Caco-2 (cell line): ENCODE data around the gene FCN2. TPM values are rescaled to one million over a fixed set of nuclear protein-coding genes. Genes with fewer than 3 reads are reported as not detected.

ENCODE experiments used
- BruUV-seq: library from RNA; stranded (reverse); fragments of 400-500 nt; replicated peaks from 2 replicates; lab custom pipeline; 2021; lab: Mats Ljungman, UMichigan
- CTCF ChIA-PET: fragments of 300-600 bp; sonication (Branson Sonifier 250); formaldehyde crosslinking; loops from one replicate; lab custom pipeline; 2022; ENCODE audit warnings: antibody characterized with exemption; lab: Charles Lee
- POLR2A ChIA-PET: fragments of 300-600 bp; sonication (Branson Sonifier 250); formaldehyde crosslinking; loops from one replicate; lab custom pipeline; 2022; ENCODE audit warnings: antibody characterized with exemption; lab: Charles Lee
- DNase-seq, 2 experiments: peaks; one replicate each; pipeline versions ENCODE4 v3.0.0 to v3.0.0-alpha.2; 2020 to 2022
- H3K27me3 ChIP-seq: replicated peaks from 2 replicates; pipeline ENCODE4 v1.6.0; 2011; ENCODE audit warnings: low read length; ENCODE audit not compliant: control insufficient read depth, insufficient read depth
- H3K36me3 ChIP-seq: 2 replicates; pipeline ENCODE4 v1.5.1; 2011; ENCODE audit warnings: low read length; ENCODE audit not compliant: control insufficient read depth, insufficient read depth
- H3K4me1 ChIP-seq: fragments of 250-450 bp; sonication (Bioruptor Pico); 2 replicates; pipeline ENCODE4 v1.5.1; 2020; ENCODE audit warnings: mild to moderate bottlenecking
- H3K4me3 ChIP-seq: 2 replicates; pipeline ENCODE4 v1.5.1; 2011; ENCODE audit warnings: low read depth, mild to moderate bottlenecking, control low read depth, low read length
- H3K9me3 ChIP-seq: fragments of 250-450 bp; sonication (Bioruptor Pico); 2 replicates; pipeline ENCODE4 v1.5.1; 2020; ENCODE audit warnings: mild to moderate bottlenecking, moderate library complexity
- H3K27ac Mint-ChIP-seq: one replicate; pipeline ENCODE4 v1.8.0; 2022; ENCODE audit warnings: mixed read lengths; ENCODE audit not compliant: unreplicated experiment
- H3K27me3 Mint-ChIP-seq: one replicate; pipeline ENCODE4 v1.8.0; 2022; ENCODE audit warnings: mixed read lengths; ENCODE audit not compliant: insufficient read depth, unreplicated experiment
- H3K36me3 Mint-ChIP-seq: one replicate; pipeline ENCODE4 v1.8.0; 2022; ENCODE audit warnings: mild to moderate bottlenecking, mixed read lengths; ENCODE audit not compliant: insufficient read depth, unreplicated experiment
- H3K4me1 Mint-ChIP-seq: one replicate; pipeline ENCODE4 v1.8.0; 2022; ENCODE audit warnings: low read depth, mixed read lengths; ENCODE audit not compliant: unreplicated experiment
- H3K4me3 Mint-ChIP-seq: one replicate; pipeline ENCODE4 v1.8.0; 2022; ENCODE audit warnings: mild to moderate bottlenecking, moderate library complexity, mixed read lengths; ENCODE audit not compliant: unreplicated experiment
- H3K9me3 Mint-ChIP-seq: one replicate; pipeline ENCODE4 v1.8.0; 2022; ENCODE audit warnings: mixed read lengths; ENCODE audit not compliant: unreplicated experiment
- intact Hi-C: fragments of 100-400 bp; cut with micrococcal nuclease; formaldehyde crosslinking; loops from one replicate; pipeline ENCODE4 v1.10.0; 2022; ENCODE audit not compliant: unreplicated experiment
- total RNA-seq: library from RNA; stranded (reverse); gene quantifications from 2 replicates; pipeline ENCODE4 v1.2.3, GENCODE V29; 2022
- TF ChIP-seq, protein P1 (sequence below), 2 experiments: fragments of 200-600 bp in 1 of 2; IDR thresholded peaks; 1 replicate in 1 of 2; 2 replicates in 1 of 2; pipeline versions ENCODE4 v1.5.1 to v1.8.0; 2011 to 2022; ENCODE audit warnings: antibody characterized with exemption in 1 of 2, control low read depth in 1 of 2, inconsistent platforms in 1 of 2, low read depth in 1 of 2, low read length in 1 of 2, mild to moderate bottlenecking in 1 of 2, moderate library complexity in 1 of 2; ENCODE audit not compliant: insufficient read depth in 1 of 2, severe bottlenecking in 1 of 2, unreplicated experiment in 1 of 2

Gene FCN2
- total RNA-seq, 1 experiment from 2014 or later, result not detected

DNA sequence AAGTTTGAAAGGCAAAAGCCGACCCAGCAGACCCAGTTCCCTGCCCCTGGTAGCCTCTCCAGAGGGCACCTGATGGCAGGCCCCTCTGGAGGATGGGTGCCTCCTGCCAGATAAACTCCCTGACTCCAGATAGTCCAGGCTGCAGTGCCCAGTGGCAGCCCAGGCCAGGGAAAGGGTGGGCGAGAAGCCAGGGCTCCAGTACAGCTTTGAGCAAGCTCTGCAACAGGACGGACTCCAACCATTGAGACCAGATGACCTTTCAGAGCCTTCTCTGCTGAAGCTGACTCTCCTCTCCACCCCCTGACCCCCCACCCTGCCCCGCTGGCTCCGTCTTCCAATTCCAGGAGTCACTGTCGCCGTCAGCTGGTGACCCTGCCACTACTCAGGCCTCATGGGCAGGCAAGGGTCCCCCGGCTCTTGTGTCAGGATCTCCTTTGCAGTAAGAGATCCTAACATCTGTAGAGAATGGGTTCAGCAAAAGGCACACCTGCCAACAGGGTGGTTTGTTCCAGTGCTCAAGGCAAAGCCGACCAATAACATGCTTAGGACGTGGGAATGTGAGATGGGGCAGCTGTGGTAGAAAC is 52.6 kb downstream of the FCN2 start:
- Histone ChIP-seq H3K4me1 (no peaks in the 10 kb centered on the region), H3K4me3 (no peak overlapping the region), H3K27me3 (no peaks in the 10 kb centered on the region), H3K9me3 (no peaks in the 10 kb centered on the region), H3K36me3 (no peaks in the 10 kb centered on the region)
- no peak for DNase-seq
- H3K9me3 Mint-ChIP-seq, result no peaks in the 10 kb centered on the region
- H3K4me1 Mint-ChIP-seq, result no peaks in the 10 kb centered on the region
- H3K4me3 Mint-ChIP-seq, result no peak overlapping the region
- H3K27me3 Mint-ChIP-seq, result peaks cover 18% of the 10 kb centered on the region
- H3K36me3 Mint-ChIP-seq, result no peaks in the 10 kb centered on the region
- ChIA-PET CTCF (no interaction called here), POLR2A (no interaction called here)
- TF ChIP-seq, protein P1, sequence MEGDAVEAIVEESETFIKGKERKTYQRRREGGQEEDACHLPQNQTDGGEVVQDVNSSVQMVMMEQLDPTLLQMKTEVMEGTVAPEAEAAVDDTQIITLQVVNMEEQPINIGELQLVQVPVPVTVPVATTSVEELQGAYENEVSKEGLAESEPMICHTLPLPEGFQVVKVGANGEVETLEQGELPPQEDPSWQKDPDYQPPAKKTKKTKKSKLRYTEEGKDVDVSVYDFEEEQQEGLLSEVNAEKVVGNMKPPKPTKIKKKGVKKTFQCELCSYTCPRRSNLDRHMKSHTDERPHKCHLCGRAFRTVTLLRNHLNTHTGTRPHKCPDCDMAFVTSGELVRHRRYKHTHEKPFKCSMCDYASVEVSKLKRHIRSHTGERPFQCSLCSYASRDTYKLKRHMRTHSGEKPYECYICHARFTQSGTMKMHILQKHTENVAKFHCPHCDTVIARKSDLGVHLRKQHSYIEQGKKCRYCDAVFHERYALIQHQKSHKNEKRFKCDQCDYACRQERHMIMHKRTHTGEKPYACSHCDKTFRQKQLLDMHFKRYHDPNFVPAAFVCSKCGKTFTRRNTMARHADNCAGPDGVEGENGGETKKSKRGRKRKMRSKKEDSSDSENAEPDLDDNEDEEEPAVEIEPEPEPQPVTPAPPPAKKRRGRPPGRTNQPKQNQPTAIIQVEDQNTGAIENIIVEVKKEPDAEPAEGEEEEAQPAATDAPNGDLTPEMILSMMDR (IDR thresholded peaks at IDR 0.05; ENCODE audit: insufficient read depth in 1 of 2, low read depth in 1 of 2, low read length in 1 of 2, severe bottlenecking in 1 of 2, unreplicated experiment in 1 of 2), result no peak
- no TSS peak for BruUV-seq
- no peak overlapping the region for H3K27ac Mint-ChIP-seq
- intact Hi-C loops, result no loop called here

DNA sequence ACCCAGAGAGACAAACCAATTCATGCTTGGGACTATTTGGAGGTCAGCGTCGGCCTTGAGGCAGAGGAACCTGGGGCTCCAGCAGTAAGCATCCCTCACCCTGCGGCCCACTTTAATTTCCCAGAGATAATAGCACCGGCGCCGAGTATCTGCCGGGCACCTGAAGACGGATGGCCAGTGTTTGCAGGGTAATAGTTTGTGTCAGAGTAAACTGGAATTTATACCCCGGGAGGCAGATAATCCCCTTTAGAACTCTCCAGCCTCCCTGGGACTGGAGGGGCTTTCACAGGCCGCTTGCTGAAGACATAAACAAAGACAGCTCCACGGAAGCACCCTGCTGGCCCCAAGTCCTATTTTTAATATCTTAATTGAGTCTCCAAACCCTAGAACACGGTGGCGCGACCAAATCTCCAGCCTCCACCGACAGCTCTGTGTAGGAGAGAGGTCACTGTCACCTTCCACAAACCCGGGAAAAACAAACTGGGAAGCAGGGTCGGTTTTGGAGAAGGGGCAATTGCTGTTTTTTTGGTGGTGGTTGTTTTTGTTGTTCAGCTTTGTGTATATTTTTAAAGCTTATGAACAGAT is 54.5 kb downstream of the FCN2 start:
- Mint-ChIP-seq H3K27me3 (peaks cover 18% of the 10 kb centered on the region), H3K4me3 (no peak overlapping the region), H3K4me1 (no peaks in the 10 kb centered on the region), H3K27ac (no peak overlapping the region), H3K9me3 (no peaks in the 10 kb centered on the region), H3K36me3 (no peaks in the 10 kb centered on the region)
- Histone ChIP-seq H3K4me3 (no peak overlapping the region), H3K36me3 (no peaks in the 10 kb centered on the region), H3K9me3 (no peaks in the 10 kb centered on the region), H3K27me3 (no peaks in the 10 kb centered on the region), H3K4me1 (no peaks in the 10 kb centered on the region)
- ChIA-PET CTCF (no interaction called here), POLR2A (no interaction called here)
- no peak for DNase-seq
- BruUV-seq, result no TSS peak
- TF ChIP-seq, protein P1 (IDR thresholded peaks at IDR 0.05; ENCODE audit: insufficient read depth in 1 of 2, low read depth in 1 of 2, low read length in 1 of 2, severe bottlenecking in 1 of 2, unreplicated experiment in 1 of 2), result no peak
- intact Hi-C loops, result no loop called here

DNA sequence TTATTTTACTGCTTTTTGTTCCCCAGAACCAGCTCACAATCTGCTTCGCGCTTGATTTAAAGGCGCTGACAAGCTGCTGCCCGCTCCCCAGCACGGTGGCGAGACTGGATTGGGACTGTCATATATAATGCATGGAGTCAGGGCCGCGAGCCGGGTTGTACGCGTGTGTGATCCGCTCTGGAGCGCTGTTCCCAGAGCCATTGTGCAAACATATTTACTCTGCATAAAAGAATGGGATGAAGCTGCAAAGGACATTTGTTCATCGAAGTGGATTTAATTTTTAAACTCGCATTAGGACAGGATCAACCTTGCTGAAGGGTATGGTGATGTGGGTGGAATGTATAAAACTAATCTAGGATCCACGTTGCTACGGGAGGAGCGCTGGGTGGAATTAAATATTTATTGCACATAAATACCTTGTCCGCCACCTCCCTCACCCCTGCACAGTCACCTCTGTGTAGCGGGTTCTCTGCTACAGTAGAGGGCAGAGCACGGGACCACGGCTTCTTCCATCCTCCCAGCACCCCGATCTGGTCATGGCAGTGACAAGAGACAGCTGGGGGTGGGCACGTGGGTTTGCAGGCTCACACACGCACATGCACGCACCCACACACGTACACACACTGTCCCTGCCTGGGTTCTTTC is 55.2 kb downstream of the FCN2 start:
- no peak for DNase-seq
- H3K36me3 ChIP-seq, result no peaks in the 10 kb centered on the region
- no peaks in the 10 kb centered on the region for H3K9me3 ChIP-seq
- intact Hi-C loops, result no loop called here
- no peaks in the 10 kb centered on the region for H3K27me3 ChIP-seq
- Mint-ChIP-seq H3K4me1 (no peaks in the 10 kb centered on the region), H3K4me3 (no peak overlapping the region), H3K27ac (no peak overlapping the region), H3K36me3 (no peaks in the 10 kb centered on the region), H3K27me3 (peaks cover 14% of the 10 kb centered on the region), H3K9me3 (no peaks in the 10 kb centered on the region)
- TF ChIP-seq, protein P1 (IDR thresholded peaks at IDR 0.05; ENCODE audit: insufficient read depth in 1 of 2, low read depth in 1 of 2, low read length in 1 of 2, severe bottlenecking in 1 of 2, unreplicated experiment in 1 of 2), result no peak
- ChIA-PET POLR2A (no interaction called here), CTCF (no interaction called here)
- H3K4me3 ChIP-seq, result no peak overlapping the region
- H3K4me1 ChIP-seq, result no peaks in the 10 kb centered on the region
- BruUV-seq, result no TSS peak
